Breast epithelium (tissue), 3 donors: ENCODE measurements around the gene LDAH.

ENCODE experiments used
- CTCF ChIP-seq, 3 donors: fragments of 450-650 bp; IDR thresholded peaks; one replicate each; pipeline ENCODE4 v1.5.1; 2016 to 2017; ENCODE audit warnings: antibody characterized with exemption in 3 of 3, mild to moderate bottlenecking in 3 of 3, moderate library complexity in 3 of 3
- POLR2A ChIP-seq: fragments of 450-650 bp; IDR thresholded peaks from one replicate; pipeline ENCODE4 v1.6.1; 2016; ENCODE audit warnings: antibody characterized with exemption, mild to moderate bottlenecking, moderate library complexity
- POLR2AphosphoS5 ChIP-seq, 3 donors: sonication (generic); formaldehyde crosslinking; IDR thresholded peaks; one replicate each; pipeline ENCODE4 v1.6.1; 2017; ENCODE audit warnings: antibody characterized with exemption in 3 of 3

GRCh38 chr2:20706786-20707185, 116.1 kb downstream of the LDAH start:
- TF ChIP-seq CTCF (IDR thresholded peaks at IDR 0.05) (no peak), POLR2AphosphoS5 (IDR thresholded peaks at IDR 0.05) (no peak), POLR2A (no peak)
